H1 (cell line): ENCODE measurements around the gene NOTCH4. TPM values are rescaled to one million over a fixed set of nuclear protein-coding genes. Genes with fewer than 3 reads are reported as not detected.

Experiments used
- CTCF ChIA-PET: fragments of 300-600 bp; sonication (Branson Sonifier 250); formaldehyde crosslinking; loops from one replicate; lab custom pipeline; 2021; ENCODE audit not compliant: partially characterized antibody; lab: Charles Lee
- POLR2A ChIA-PET: fragments of 300-600 bp; sonication (Branson Sonifier 250); formaldehyde crosslinking; loops from one replicate; lab custom pipeline; 2021; ENCODE audit warnings: inconsistent platforms; ENCODE audit not compliant: partially characterized antibody; lab: Charles Lee
- DNase-seq, 2 experiments: peaks; one replicate each; pipeline versions ENCODE4 v3.0.0 to v3.0.0-alpha.2; 2010 to 2022; ENCODE audit warnings: low spot score in 2 of 2, low read depth in 1 of 2, mixed read lengths in 1 of 2
- FAIRE-seq: peaks from 2 replicates; lab custom pipeline; 2011; peaks lifted over from hg19 to GRCh38; lab: Jason Lieb, UNC
- H2AFZ ChIP-seq: 2 replicates; pipeline ENCODE4 v1.8.1; 2012; ENCODE audit warnings: low read length, inconsistent platforms
- H2AK5ac ChIP-seq: 2 replicates; pipeline ENCODE4 v1.6.1; 2013; ENCODE audit warnings: low read depth, low read length
- H2BK120ac ChIP-seq: replicated peaks from 2 replicates; pipeline ENCODE3; 2013; ENCODE audit warnings: low read depth, low read length, inconsistent platforms
- H2BK12ac ChIP-seq: 2 replicates; pipeline ENCODE4 v1.6.1; 2013; ENCODE audit warnings: low read depth, low read length
- H2BK15ac ChIP-seq: 2 replicates; pipeline ENCODE4 v1.6.1; 2013; ENCODE audit warnings: low read length
- H2BK20ac ChIP-seq: 2 replicates; pipeline ENCODE4 v1.6.1; 2013; ENCODE audit warnings: low read length
- H2BK5ac ChIP-seq: 2 replicates; pipeline ENCODE4 v1.6.1; 2013; ENCODE audit warnings: low read depth, low read length
- H3K14ac ChIP-seq: 2 replicates; pipeline ENCODE4 v1.6.1; 2013; ENCODE audit warnings: inconsistent platforms; ENCODE audit not compliant: insufficient read length
- H3K18ac ChIP-seq: 2 replicates; pipeline ENCODE4 v1.6.1; 2013; ENCODE audit warnings: low read length; ENCODE audit errors: extremely low read depth
- H3K23ac ChIP-seq: 2 replicates; pipeline ENCODE4 v1.6.1; 2013; ENCODE audit warnings: inconsistent platforms; ENCODE audit not compliant: insufficient read length
- H3K23me2 ChIP-seq: 2 replicates; pipeline ENCODE4 v1.6.1; 2013; ENCODE audit warnings: low read depth, low read length
- H3K27ac ChIP-seq: 2 replicates; pipeline ENCODE4 v1.6.1; 2011; ENCODE audit warnings: low read depth, low read length, inconsistent platforms
- H3K27me3 ChIP-seq, 4 experiments: replicated peaks in 1 of 4; 1 replicate in 1 of 4; 2 replicates in 3 of 4; pipeline versions ENCODE4 v1.6.1 to v1.8.1; 2011 to 2013; ENCODE audit warnings: low read length in 3 of 4, mild to moderate bottlenecking in 3 of 4, inconsistent platforms in 2 of 4, mixed read lengths in 2 of 4, moderate library complexity in 1 of 4; ENCODE audit not compliant: control insufficient read depth in 3 of 4, insufficient read depth in 3 of 4; ENCODE audit errors: extremely low read depth in 1 of 4
- H3K36me3 ChIP-seq, 4 experiments: 2 replicates each; pipeline versions ENCODE4 v1.6.1 to v1.8.1; 2011 to 2013; ENCODE audit warnings: mild to moderate bottlenecking in 4 of 4, low read length in 3 of 4, moderate library complexity in 2 of 4, control low read depth in 1 of 4, inconsistent platforms in 1 of 4; ENCODE audit not compliant: insufficient read depth in 4 of 4, control insufficient read depth in 2 of 4
- H3K4ac ChIP-seq: replicated peaks from 2 replicates; pipeline ENCODE3; 2013; ENCODE audit warnings: low read length, low read depth, mixed read lengths, inconsistent platforms; ENCODE audit not compliant: insufficient read length
- H3K4me1 ChIP-seq, 4 experiments: replicated peaks in 1 of 4; 1 replicate in 1 of 4; 2 replicates in 3 of 4; pipeline versions ENCODE4 v1.6.1 to v1.8.1; 2011 to 2013; ENCODE audit warnings: low read length in 3 of 4, inconsistent platforms in 2 of 4, mixed read lengths in 1 of 4; ENCODE audit not compliant: insufficient read depth in 4 of 4, control insufficient read depth in 3 of 4
- H3K4me2 ChIP-seq, 2 experiments: 2 replicates each; pipeline versions ENCODE4 v1.6.1 to v1.8.1; 2011 to 2013; ENCODE audit warnings: low read depth in 2 of 2, low read length in 2 of 2, control low read depth in 1 of 2, inconsistent platforms in 1 of 2, mild to moderate bottlenecking in 1 of 2; ENCODE audit not compliant: insufficient read depth in 1 of 2
- H3K4me3 ChIP-seq, 4 experiments: fragments of 200-600, 300-600 bp in 1 of 4; sonication (generic), shearing (Covaris generic), sonication (Bioruptor Twin) in 1 of 4; 2 replicates each; pipeline versions ENCODE4 v1.5.1 to v1.8.1; 2011 to 2016; ENCODE audit warnings: low read length in 4 of 4, low read depth in 3 of 4, control low read depth in 2 of 4, inconsistent platforms in 2 of 4, mild to moderate bottlenecking in 2 of 4, mixed read lengths in 1 of 4, moderate library complexity in 1 of 4; ENCODE audit not compliant: insufficient read depth in 2 of 4; ENCODE audit errors: extremely low read depth in 1 of 4
- H3K56ac ChIP-seq: replicated peaks from 2 replicates; pipeline ENCODE3; 2013; ENCODE audit warnings: low read depth, mild to moderate bottlenecking, mixed read lengths, low read length, inconsistent platforms; ENCODE audit not compliant: insufficient read length
- H3K79me1 ChIP-seq: 2 replicates; pipeline ENCODE4 v1.6.1; 2013; ENCODE audit warnings: low read depth, low read length, control low read depth
- H3K79me2 ChIP-seq, 2 experiments: 2 replicates each; pipeline versions ENCODE4 v1.6.1 to v1.8.1; 2012 to 2013; ENCODE audit warnings: low read length in 2 of 2, mild to moderate bottlenecking in 2 of 2, inconsistent platforms in 1 of 2; ENCODE audit not compliant: insufficient read depth in 2 of 2, control insufficient read depth in 1 of 2
- H3K9ac ChIP-seq, 4 experiments: replicated peaks in 1 of 4; 1 replicate in 1 of 4; 2 replicates in 3 of 4; pipeline versions ENCODE4 v1.6.1 to v1.8.1; 2011 to 2013; ENCODE audit warnings: low read depth in 3 of 4, low read length in 3 of 4, control low read depth in 2 of 4, mild to moderate bottlenecking in 2 of 4, moderate library complexity in 2 of 4, inconsistent platforms in 1 of 4; ENCODE audit errors: extremely low read depth in 1 of 4
- H3K9me3 ChIP-seq, 2 experiments: 2 replicates each; pipeline versions ENCODE4 v1.6.1 to v1.8.1; 2012 to 2013; ENCODE audit warnings: mild to moderate bottlenecking in 2 of 2, moderate library complexity in 2 of 2, control low read depth in 1 of 2, inconsistent platforms in 1 of 2, low read depth in 1 of 2, low read length in 1 of 2, mixed read lengths in 1 of 2; ENCODE audit not compliant: insufficient read depth in 2 of 2
- H4K20me1 ChIP-seq, 2 experiments: replicated peaks in 1 of 2; 2 replicates each; pipeline versions ENCODE3 to v1.8.1; 2011 to 2013; ENCODE audit warnings: inconsistent platforms in 2 of 2, low read length in 2 of 2, mild to moderate bottlenecking in 1 of 2; ENCODE audit not compliant: insufficient read depth in 2 of 2, control insufficient read depth in 1 of 2
- H4K5ac ChIP-seq: 2 replicates; pipeline ENCODE4 v1.6.1; 2013; ENCODE audit warnings: low read length, low read depth, mixed read lengths, inconsistent platforms; ENCODE audit not compliant: insufficient read length
- H4K8ac ChIP-seq: 2 replicates; pipeline ENCODE4 v1.8.0; 2013; ENCODE audit warnings: mild to moderate bottlenecking, moderate library complexity, low read length, inconsistent platforms; ENCODE audit not compliant: insufficient read depth; ENCODE audit errors: extremely low read depth
- H4K91ac ChIP-seq: replicated peaks from 2 replicates; pipeline ENCODE3; 2013; ENCODE audit warnings: low read length, mixed read lengths, inconsistent platforms; ENCODE audit not compliant: insufficient read length
- CHD2 ChIP-seq: IDR thresholded peaks from 2 replicates; pipeline ENCODE4 v1.6.1; 2012; ENCODE audit warnings: low read length, improper control_type of control experiment
- EGR1 ChIP-seq: IDR thresholded peaks from 2 replicates; pipeline ENCODE4 v1.6.1; 2011; ENCODE audit warnings: low read depth, low read length, borderline replicate concordance
- EZH2 ChIP-seq: fragments of 200-600 bp; sonication (generic); IDR thresholded peaks from 2 replicates; pipeline ENCODE4 v1.7.1; 2012; ENCODE audit warnings: low read depth, mild to moderate bottlenecking, moderate library complexity, low read length, inconsistent platforms; ENCODE audit not compliant: severe bottlenecking
- JUN ChIP-seq: IDR thresholded peaks from 2 replicates; pipeline ENCODE4 v1.6.1; 2011; ENCODE audit warnings: low read depth, mild to moderate bottlenecking, improper control_type of control experiment, low read length
- SIN3A ChIP-seq, 2 experiments: IDR thresholded peaks in 1 of 2; conservative IDR thresholded peaks in 1 of 2; 2 replicates each; pipeline ENCODE4 v1.6.1; 2011 to 2012; ENCODE audit warnings: low read length in 2 of 2, improper control_type of control experiment in 1 of 2, low read depth in 1 of 2, mild to moderate bottlenecking in 1 of 2
- SP1 ChIP-seq: IDR thresholded peaks from 2 replicates; pipeline ENCODE4 v1.6.1; 2011; ENCODE audit warnings: low read depth, low read length
- SRF ChIP-seq: IDR thresholded peaks from 2 replicates; pipeline ENCODE4 v1.6.1; 2011; ENCODE audit warnings: mild to moderate bottlenecking, low read depth, low read length, moderate library complexity
- TAF1 ChIP-seq: IDR thresholded peaks from 2 replicates; pipeline ENCODE4 v1.6.1; 2011; ENCODE audit warnings: mild to moderate bottlenecking, low read depth, low read length
- WGBS, 2 experiments: shearing (Covaris generic) in 1 of 2; methylation state at CpG; one replicate each; pipeline versions ENCODE4 v1.1.6 to v1.1.7; 2013 to 2015; ENCODE audit warnings: low lambda C conversion rate in 2 of 2, mixed read lengths in 2 of 2, inconsistent platforms in 1 of 2, low coverage in 1 of 2, missing lambda C conversion rate in 1 of 2; ENCODE audit not compliant: insufficient replicate concordance in 2 of 2, insufficient coverage in 1 of 2, insufficient read length in 1 of 2; ENCODE audit errors: extremely low coverage in 1 of 2, missing lambda C conversion rate in 1 of 2; 5-methylcytosine and 5-hydroxymethylcytosine counted together
- polyA plus RNA-seq, 7 experiments: library from polyadenylated mRNA; depleted of rRNA in 3 of 7; stranded (reverse) in 5 of 7; unstranded in 2 of 7; fragments of >200 nt in 5 of 7; fragments of 200-250 nt in 2 of 7; gene quantifications; 1 replicate in 5 of 7; 2 replicates in 1 of 7; 4 replicates in 1 of 7; pipeline versions ENCODE4 v1.2.1 to v1.2.3, GENCODE V29; 2011 to 2013; ENCODE audit warnings: missing spikeins in 2 of 7, mixed read lengths in 2 of 7
- total RNA-seq: library from RNA; stranded (reverse); fragmentation: NEBNext Ultra II Directional; extraction: Animal tissue kit (Norgen Biotek cat#: 25700); gene quantifications from 2 replicates; pipeline ENCODE4 v1.2.1, GENCODE V29; 2021

The NOTCH4 gene
- total and polyA plus RNA-seq, 2 of the 8 experiments (the other 6 are each of a cell fraction or from before 2014, with no cell fraction given), result 1.9 to 2.8 TPM

- TF ChIP-seq EGR1 (peak; percentile 63; the same call in 1 of the 2 replicates), CHD2 (peak; percentile 37; the same call in 1 of the 2 replicates), EZH2 (no peak), SRF (no peak), SP1 (peak; percentile 93), JUN (no peak), SIN3A (conservative IDR thresholded peaks at IDR 0.05 in 1 of 2, IDR thresholded peaks at IDR 0.05 in 1 of 2; ENCODE audit: low read depth in 1 of 2, low read length in 2 of 2) (peak in 1 of 2 experiments; percentile 84; a peak in 2 of 4 replicates), TAF1 (no peak)
- peaks cover 0 to 13% of the 10 kb centered on the region in 2 experiments; a peak in 2 of 4 replicates for H3K79me2 ChIP-seq
- no peak within 1 kb of the TSS for H2AFZ ChIP-seq
Measured at GRCh38 chr6:32190054-32190851, 33.6 kb downstream of the NOTCH4 start, which contains the start of gene PBX2. Gene PBX2, minus strand, starts transcription at chr6:32190202. Its CDS starts 287 bp downstream, at chr6:32189915.

More at GRCh38 chr6:32190054-32190851, 33.6 kb downstream of the NOTCH4 start, which contains the start of gene PBX2:
- FAIRE-seq (no peak), DNase-seq (peak; percentile 65 to 70)
- Histone ChIP-seq H4K8ac (no peak within 1 kb of the TSS; the same call in 1 of the 2 replicates), H4K20me1 (peaks cover 0 to 3% of the 10 kb centered on the region in 2 experiments), H2BK20ac (0 out of 2 replicates have a peak within 1 kb of the TSS, but pooled peaks have one; percentile 48), H4K91ac (peak within 1 kb of the TSS; percentile 20), H2BK15ac (peak within 1 kb of the TSS; percentile 67; the same call in 1 of the 2 replicates), H4K5ac (peak within 1 kb of the TSS; percentile 0), H3K9me3 (no peaks in the 10 kb centered on the region), H3K4me1 (peaks cover 8 to 36% (median 18%) of the 10 kb centered on the region in 4 experiments), H3K4ac (peak within 1 kb of the TSS; percentile 80), H3K56ac (no peak within 1 kb of the TSS), H2BK120ac (peak within 1 kb of the TSS; percentile 50), H3K27ac (peak within 1 kb of the TSS; percentile 76), H3K18ac (peak within 1 kb of the TSS; percentile 75), H3K23ac (no peak within 1 kb of the TSS), H3K14ac (no peak within 1 kb of the TSS), H3K79me1 (peaks cover 2% of the 10 kb centered on the region; the same call in 1 of the 2 replicates), H2AK5ac (peak within 1 kb of the TSS; percentile 17; the same call in 1 of the 2 replicates), H3K4me3 (peak within 1 kb of the TSS; percentile 30 to 87 (median 64)), H3K36me3 (peaks cover 2 to 18% (median 14%) of the 10 kb centered on the region in 4 experiments; a peak in 7 of 8 replicates), H3K27me3 (no peaks in the 10 kb centered on the region), H3K9ac (peak within 1 kb of the TSS; percentile 38 to 80 (median 60); a peak in 6 of 7 replicates), H3K4me2 (peak within 1 kb of the TSS; percentile 81 to 90), H2BK5ac (peak within 1 kb of the TSS; percentile 55; the same call in 1 of the 2 replicates), H3K23me2 (peaks cover 8% of the 10 kb centered on the region), H2BK12ac (peak within 1 kb of the TSS; percentile 92; the same call in 1 of the 2 replicates)
- 7% methylated on average over 11 of the region's 23 CpGs; no CpG with 5 or more reads in 1 of the 2 experiments for WGBS, 2 experiments
- ChIA-PET POLR2A (interaction anchor here (0.6 to 13.3 kb wide), 10 partner anchors 11 to 90 kb away, joined by 3 to 194 read pairs (median 4); partner anchors contain the start of genes AGPAT1, PRRT1 and RNF5), CTCF (interaction anchor here (1.1 to 2.5 kb wide), 6 partner anchors 8 to 72 kb away, joined by 3 to 12 read pairs (median 6); partner anchors contain the start of gene RNF5)
